ENCODE measurements around the gene MTMR2. TPM values are rescaled to one million over a fixed set of nuclear protein-coding genes. Genes with fewer than 3 reads are reported as not detected.

MTMR2 gene
- total RNA-seq, 1 experiment from 2014 or later: 59.0 TPM

DNA sequence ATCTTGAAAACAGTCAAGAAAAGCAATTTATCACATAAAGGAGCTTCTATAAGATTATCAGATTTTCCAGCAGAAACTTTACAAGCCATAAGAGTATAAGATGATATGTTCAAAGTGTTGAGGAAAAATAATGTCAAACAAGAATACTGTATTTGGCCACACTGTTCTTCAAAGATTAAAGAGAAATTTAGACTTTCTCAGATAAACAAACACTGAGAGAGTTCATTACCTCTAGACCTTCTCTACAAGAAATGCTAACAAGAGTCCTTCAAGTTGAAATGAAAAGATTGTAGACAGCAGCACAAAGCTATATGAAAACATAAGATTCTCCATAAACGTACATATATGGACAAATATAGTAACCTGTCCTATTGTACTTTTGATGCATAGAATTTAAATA lies 8.0 kb upstream of the MTMR2 start:
- Histone ChIP-seq H3K23me2 (ENCODE audit: insufficient read length, low read depth, low read length, poor library complexity, severe bottlenecking) (no peaks in the 10 kb centered on the region), H3K56ac (ENCODE audit: insufficient read length, low read depth, low read length) (no peak overlapping the region), H3T11ph (ENCODE audit: low read length) (no peak overlapping the region), H3K79me1 (ENCODE audit: insufficient read depth, low read depth, low read length, poor library complexity, severe bottlenecking) (no peaks in the 10 kb centered on the region), H2BK5ac (ENCODE audit: insufficient read length, low read length) (no peak overlapping the region), H3K9me3 (ENCODE audit: control insufficient read depth, low read depth, low read length) (no peaks in the 10 kb centered on the region), H4K8ac (replicated peaks; ENCODE audit: insufficient read length, low read depth, low read length) (no peak overlapping the region), H3K4ac (ENCODE audit: low read depth, low read length) (no peak overlapping the region), H3K9ac (ENCODE audit: extremely low read depth, insufficient read length, low read length) (no peak overlapping the region), H2BK12ac (ENCODE audit: insufficient read length, low read depth, low read length) (no peak overlapping the region), H3K4me2 (ENCODE audit: insufficient read depth, insufficient read length, low read length) (no peak overlapping the region), H3K18ac (ENCODE audit: insufficient read length, low read depth, low read length) (no peak overlapping the region), H3K4me1 (ENCODE audit: insufficient read depth, low read length) (no peaks in the 10 kb centered on the region), H2BK20ac (ENCODE audit: low read depth, low read length, poor library complexity, severe bottlenecking) (no peak overlapping the region), H4K91ac (ENCODE audit: insufficient read length, low read depth, low read length) (no peak overlapping the region), H3K27me3 (ENCODE audit: insufficient read depth, low read length) (no peaks in the 10 kb centered on the region), H3K27ac (ENCODE audit: insufficient read length, low read depth, low read length) (no peak overlapping the region), H3K23ac (ENCODE audit: insufficient read length, low read depth, low read length) (no peak overlapping the region), H2AFZ (ENCODE audit: low read length) (no peak overlapping the region), H4K5ac (ENCODE audit: insufficient read length, low read depth, low read length) (no peak overlapping the region), H2AK5ac (ENCODE audit: insufficient read length, low read length) (no peak overlapping the region), H4K20me1 (ENCODE audit: control insufficient read depth, insufficient read depth, insufficient read length) (no peaks in the 10 kb centered on the region), H3K79me2 (ENCODE audit: insufficient read depth, low read length) (no peaks in the 10 kb centered on the region), H2BK120ac (ENCODE audit: low read depth, low read length, poor library complexity, severe bottlenecking) (no peak overlapping the region), H3K14ac (ENCODE audit: insufficient read depth, low read length) (no peak overlapping the region), H2BK15ac (ENCODE audit: low read depth, low read length) (no peak overlapping the region)
- no CpG with 5 or more reads among the region's 1 CpG for WGBS (ENCODE audit: extremely low coverage, insufficient read length, low lambda C conversion rate)
- no peak overlapping the region for H3K27ac Mint-ChIP-seq
- no peak overlapping the region for H3K4me3 Mint-ChIP-seq
- no peak for TF ChIP-seq CTCF (conservative IDR thresholded peaks at IDR 0.05)
- no peak for DNase-seq
- H3K9me3 Mint-ChIP-seq: peaks cover 0 to 3% of the 10 kb centered on the region in 2 experiments; a peak in 3 of 5 replicates
- no peaks in the 10 kb centered on the region for H3K36me3 Mint-ChIP-seq (ENCODE audit: insufficient read depth in 1 of 3, low read depth in 3 of 3)
- H3K27me3 Mint-ChIP-seq (ENCODE audit: low read depth): peaks cover 3% of the 10 kb centered on the region; the same call in 1 of the 2 replicates
- no peaks in the 10 kb centered on the region for H3K4me1 Mint-ChIP-seq

Data from H9 (cell line).